Upper lobe of left lung (tissue), 6 donors: ENCODE results near the gene COBL. TPM values are rescaled to one million over a fixed set of nuclear protein-coding genes. Genes with fewer than 3 reads are reported as not detected.
A peak's percentile ranks its signal among the peaks of the same experiment; 100 is the strongest.

Source experiments
- ATAC-seq, 2 donors: fragments of 200-7000 bp; cut with Tn5 transposase; one replicate each; pipeline ENCODE4 v1.9.1; 2022; ENCODE audit warnings: mild to moderate bottlenecking in 2 of 2, moderate library complexity in 2 of 2; ENCODE audit not compliant: low FRiP score in 2 of 2
- DNase-seq, 2 donors: peaks; one replicate each; pipeline ENCODE4 v3.0.0-alpha.2; 2019 to 2020
- H3K27ac ChIP-seq, 4 donors: fragments of 200-600 bp; sonication (generic); one replicate each; pipeline ENCODE4 v1.5.1; 2016 to 2019
- H3K27me3 ChIP-seq, 4 donors: fragments of 200-600 bp; sonication (generic); one replicate each; pipeline ENCODE4 v1.5.1; 2017 to 2019
- H3K36me3 ChIP-seq, 4 donors: fragments of 200-600 bp; sonication (generic); one replicate each; pipeline ENCODE4 v1.5.1; 2016 to 2019
- H3K4me1 ChIP-seq, 4 donors: fragments of 200-600 bp; sonication (generic); one replicate each; pipeline ENCODE4 v1.5.1; 2018 to 2019
- H3K4me3 ChIP-seq, 4 donors: fragments of 200-600 bp; sonication (generic); one replicate each; pipeline ENCODE4 v1.5.1; 2017 to 2019; ENCODE audit warnings: mild to moderate bottlenecking in 2 of 4, moderate library complexity in 1 of 4
- H3K9me3 ChIP-seq, 4 donors: fragments of 200-600 bp; sonication (generic); one replicate each; pipeline ENCODE4 v1.5.1; 2018 to 2019
- CTCF ChIP-seq, 6 experiments: fragments of 450-650 bp in 4 of 6; fragments of 200-600 bp in 2 of 6; sonication (generic) in 2 of 6; IDR thresholded peaks; one replicate each; pipeline ENCODE4 v1.5.1; 2016 to 2019; ENCODE audit warnings: antibody characterized with exemption in 6 of 6
- EP300 ChIP-seq, 4 donors: sonication (generic); formaldehyde crosslinking; IDR thresholded peaks; one replicate each; pipeline ENCODE4 v1.5.1; 2017; ENCODE audit warnings: antibody characterized with exemption in 4 of 4, control low read depth in 2 of 4
- POLR2A ChIP-seq, 4 donors: fragments of 450-650 bp; IDR thresholded peaks; one replicate each; pipeline ENCODE4 v1.5.1; 2016 to 2017; ENCODE audit warnings: antibody characterized with exemption in 4 of 4, mild to moderate bottlenecking in 2 of 4
- POLR2AphosphoS5 ChIP-seq, 2 donors: sonication (generic); formaldehyde crosslinking; IDR thresholded peaks; one replicate each; pipeline ENCODE4 v1.5.1; 2017; ENCODE audit warnings: antibody characterized with exemption in 2 of 2
- WGBS, 2 donors: methylation state at CpG; one replicate each; pipeline ENCODE4 v1.1.5; 2017 to 2018; 5-methylcytosine and 5-hydroxymethylcytosine counted together
- total RNA-seq, 6 donors: library from RNA; depleted of rRNA in 4 of 6; stranded (reverse); fragments of >200 nt in 4 of 6; gene quantifications; one replicate each; pipeline versions ENCODE4 v1.1.0 to v1.2.1, GENCODE V29; 2016 to 2021
- donor health status: DM: no; HTN: no; CAD: no; lungs with moderate emphysema.
- donor health status: DM: no; HTN: yes; CAD: no; lungs with severe emphysema.

The COBL gene
- total RNA-seq, 6 donors from 2014 or later, result 27.0 to 54.7 (median 36.8) TPM

- ATAC-seq, result no peak
- H3K4me3 ChIP-seq, result no peak overlapping the region
- H3K36me3 ChIP-seq, result no peaks in the 10 kb centered on the region
- DNase-seq, result no peak
- WGBS, 2 donors, result 88 to 90% methylated on average over 8 of the region's 8 CpGs
- H3K27ac ChIP-seq, result no peak overlapping the region
- H3K9me3 ChIP-seq, result no peaks in the 10 kb centered on the region
- H3K4me1 ChIP-seq, result peaks cover 0 to 3% (median 0%) of the 10 kb centered on the region in 4 donors
- TF ChIP-seq POLR2A (IDR thresholded peaks at IDR 0.05) (no peak), CTCF (IDR thresholded peaks at IDR 0.05) (no peak), EP300 (IDR thresholded peaks at IDR 0.05) (no peak), POLR2AphosphoS5 (IDR thresholded peaks at IDR 0.05) (no peak)
- no peaks in the 10 kb centered on the region for H3K27me3 ChIP-seq
Observed at GRCh38 chr7:51234609-51235308, 81.8 kb downstream of the COBL start.

GRCh38 chr7:51234139-51234538 lies 82.5 kb downstream of the COBL start:
- Histone ChIP-seq H3K4me1 (peaks cover 0 to 4% (median 1%) of the 10 kb centered on the region in 4 donors), H3K27ac (no peak overlapping the region), H3K27me3 (no peaks in the 10 kb centered on the region), H3K9me3 (no peaks in the 10 kb centered on the region), H3K4me3 (no peak overlapping the region), H3K36me3 (no peaks in the 10 kb centered on the region)
- WGBS, 2 donors, result 85 to 88% methylated on average over 5 to 13 of the region's 13 CpGs
- peak in 1 of 2 donors; percentile 41 for DNase-seq
- TF ChIP-seq CTCF (IDR thresholded peaks at IDR 0.05) (no peak), EP300 (IDR thresholded peaks at IDR 0.05) (no peak), POLR2A (IDR thresholded peaks at IDR 0.05) (no peak)
- no peak for ATAC-seq

GRCh38 chr7:51233374-51233773 lies 83.2 kb downstream of the COBL start:
- TF ChIP-seq POLR2A (IDR thresholded peaks at IDR 0.05) (no peak), CTCF (IDR thresholded peaks at IDR 0.05) (no peak), EP300 (IDR thresholded peaks at IDR 0.05) (no peak), POLR2AphosphoS5 (IDR thresholded peaks at IDR 0.05) (no peak)
- H3K36me3 ChIP-seq, result no peaks in the 10 kb centered on the region
- peaks cover 2 to 7% (median 7%) of the 10 kb centered on the region in 4 donors for H3K4me1 ChIP-seq
- no peak overlapping the region for H3K4me3 ChIP-seq
- H3K27ac ChIP-seq, result no peak overlapping the region
- ATAC-seq, result no peak
- no peaks in the 10 kb centered on the region for H3K9me3 ChIP-seq
- H3K27me3 ChIP-seq, result no peaks in the 10 kb centered on the region
- no peak for DNase-seq
- WGBS, 2 donors, result 80 to 83% methylated on average over 13 of the region's 13 CpGs

GRCh38 chr7:51230723-51231122 lies 85.9 kb downstream of the COBL start:
- DNase-seq, result no peak
- H3K27me3 ChIP-seq, result no peaks in the 10 kb centered on the region

More at GRCh38 chr7:51230723-51231122, 85.9 kb downstream of the COBL start:
- Histone ChIP-seq H3K4me3 (no peak overlapping the region), H3K9me3 (no peaks in the 10 kb centered on the region), H3K4me1 (peaks cover 13 to 30% (median 22%) of the 10 kb centered on the region in 4 donors), H3K27ac (no peak overlapping the region), H3K36me3 (no peaks in the 10 kb centered on the region)
- TF ChIP-seq CTCF (IDR thresholded peaks at IDR 0.05) (no peak), EP300 (IDR thresholded peaks at IDR 0.05) (no peak), POLR2A (IDR thresholded peaks at IDR 0.05) (no peak), POLR2AphosphoS5 (IDR thresholded peaks at IDR 0.05) (no peak)
- WGBS, 2 donors, result 81 to 88% methylated on average over 5 of the region's 5 CpGs
- no peak for ATAC-seq
